K562 (cell line): ENCODE measurements around the gene RNF217. TPM values are rescaled to one million over a fixed set of nuclear protein-coding genes. Genes with fewer than 3 reads are reported as not detected.

ENCODE experiments used
- CHD7 ChIP-seq: fragments of 200-600 bp; sonication (generic); IDR thresholded peaks from one replicate; pipeline ENCODE4 v1.6.1; 2012; ENCODE audit warnings: mild to moderate bottlenecking, low read depth, low read length, inconsistent platforms
- FOS ChIP-seq: IDR thresholded peaks from 3 replicates; pipeline ENCODE4 v1.6.1; 2011; ENCODE audit not compliant: insufficient read length; ENCODE audit errors: extremely low read depth
- KDM2B ChIP-seq: fragments of 250-450 bp; sonication (Bioruptor Pico); IDR thresholded peaks from 2 replicates; pipeline ENCODE4 v1.8.0; 2021; ENCODE audit warnings: mild to moderate bottlenecking, moderate library complexity
- POLR2AphosphoS2 ChIP-seq: IDR thresholded peaks from 2 replicates; pipeline ENCODE4 v1.6.1; 2012; ENCODE audit warnings: low read length, improper control_type of control experiment
- RB1 ChIP-seq: fragments of 450-650 bp; IDR thresholded peaks from 2 replicates; pipeline ENCODE4 v1.6.1; 2017; ENCODE audit warnings: low read depth, mild to moderate bottlenecking
- RBFOX2 ChIP-seq: fragments of 200-400 bp; formaldehyde crosslinking; IDR thresholded peaks from 2 replicates; pipeline ENCODE4 v1.6.1; 2017; ENCODE audit warnings: low read depth, mild to moderate bottlenecking, low read length, moderate library complexity
- ZC3H11A ChIP-seq: IDR thresholded peaks from 2 replicates; pipeline ENCODE4 v1.6.1; 2012; ENCODE audit warnings: low read depth, low read length, improper control_type of control experiment
- ZNF12 ChIP-seq: sonication (generic); formaldehyde crosslinking; IDR thresholded peaks from 2 replicates; pipeline ENCODE4 v1.4.0; 2020; ENCODE audit warnings: mild to moderate bottlenecking, missing genetic modification reagents
- ZNF274 ChIP-seq: IDR thresholded peaks from 2 replicates; pipeline ENCODE4 v1.6.1; 2011; ENCODE audit warnings: low read depth, mild to moderate bottlenecking, low read length, moderate library complexity, borderline replicate concordance
- ZNF311 ChIP-seq: fragments of 250-450 bp; sonication (Bioruptor Pico); IDR thresholded peaks from 2 replicates; pipeline ENCODE4 v1.4.0; 2020; ENCODE audit warnings: mild to moderate bottlenecking, moderate library complexity
- ZNF444 ChIP-seq: fragments of 250-450 bp; sonication (Bioruptor Pico); IDR thresholded peaks from 2 replicates; pipeline ENCODE4 v1.4.0; 2020; ENCODE audit warnings: mild to moderate bottlenecking, moderate library complexity
- polyA plus RNA-seq, 8 experiments: library from polyadenylated mRNA; depleted of rRNA in 4 of 8; stranded (reverse) in 5 of 8; unstranded in 3 of 8; fragments of >200 nt; fragmentation: Nextera tagmentation in 2 of 8; fragmentation: Illumina TruSeq in 1 of 8; extraction: Ambion mirVana in 2 of 8; extraction: Trizol in 1 of 8; gene quantifications; 2 replicates each; pipeline versions ENCODE4 v1.2.1 to v1.2.3, GENCODE V29; 2011 to 2014; ENCODE audit warnings: inconsistent platforms in 1 of 8, missing spikeins in 1 of 8
- total RNA-seq, 7 experiments: library from RNA; depleted of rRNA in 6 of 7; stranded (reverse); fragments of >200 nt in 6 of 7; fragmentation: Illumina TruSeq in 2 of 7; extraction: Trizol in 2 of 7; gene quantifications; 2 replicates each; pipeline versions ENCODE4 v1.2.1 to v1.2.3, GENCODE V29; 2011 to 2021; ENCODE audit warnings: low replicate concordance in 1 of 7
- TF ChIP-seq, protein P1 (sequence below), 2 experiments: fragments of 450-650 bp in 1 of 2; sonication (generic) in 1 of 2; formaldehyde crosslinking in 1 of 2; IDR thresholded peaks in 1 of 2; conservative IDR thresholded peaks in 1 of 2; 2 replicates each; pipeline versions ENCODE4 v1.6.1 to v1.8.1; 2016 to 2023; ENCODE audit warnings: mild to moderate bottlenecking in 2 of 2, moderate library complexity in 2 of 2, inconsistent platforms in 1 of 2, missing genetic modification reagents in 1 of 2

RNF217 gene
- total and polyA plus RNA-seq, 9 of the 15 experiments (the other 6 are each of a cell fraction or from before 2014, with no cell fraction given), result 2.9 to 25.6 (median 12.0) TPM

GRCh38 chr6:124973780-124974179, 11.5 kb downstream of the RNF217 start (continued):
- no peak for TF ChIP-seq CHD7
- no peak for TF ChIP-seq FOS
- no peak for TF ChIP-seq ZNF311 (CRISPR knock-in tag)
- TF ChIP-seq ZNF444 (CRISPR knock-in tag), result no peak
- TF ChIP-seq RBFOX2, result no peak
- no peak for TF ChIP-seq KDM2B (CRISPR knock-in tag)
- no peak for TF ChIP-seq POLR2AphosphoS2
- TF ChIP-seq ZNF12 (CRISPR knock-in tag), result no peak
- TF ChIP-seq ZNF274, result no peak
- no peak for TF ChIP-seq RB1
- TF ChIP-seq, protein P1, sequence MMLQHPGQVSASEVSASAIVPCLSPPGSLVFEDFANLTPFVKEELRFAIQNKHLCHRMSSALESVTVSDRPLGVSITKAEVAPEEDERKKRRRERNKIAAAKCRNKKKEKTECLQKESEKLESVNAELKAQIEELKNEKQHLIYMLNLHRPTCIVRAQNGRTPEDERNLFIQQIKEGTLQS (IDR thresholded peaks at IDR 0.05), result no peak
- TF ChIP-seq, protein P1 (CRISPR knock-in tag; conservative IDR thresholded peaks at IDR 0.05), result no peak
- TF ChIP-seq ZC3H11A, result no peak
